SU-DHL-6 (cell line): Measurements from ENCODE around the gene AATK.

Source experiments
- H2AFZ ChIP-seq: fragments of 200-600 bp; sonication (generic); 2 replicates; pipeline ENCODE4 v1.6.1; 2014; ENCODE audit warnings: low read depth, mild to moderate bottlenecking, moderate library complexity, mixed read lengths, antibody characterized with exemption, low read length; ENCODE audit not compliant: severe bottlenecking
- H3F3A ChIP-seq: fragments of 200-600 bp; shearing (Covaris generic); 2 replicates; pipeline ENCODE4 v1.6.0; 2016; ENCODE audit warnings: antibody characterized with exemption, mild to moderate bottlenecking; ENCODE audit not compliant: insufficient read depth
- H3K27ac ChIP-seq: fragments of 200-600 bp; sonication (generic); 2 replicates; pipeline ENCODE4 v1.5.1; 2016; ENCODE audit warnings: low read depth, mild to moderate bottlenecking, low read length, moderate library complexity, mixed read lengths
- H3K27me3 ChIP-seq: fragments of 200-600 bp; sonication (generic), shearing (Covaris generic); 2 replicates; pipeline ENCODE4 v1.6.0; 2014; ENCODE audit warnings: mild to moderate bottlenecking, low read length
- H3K36me3 ChIP-seq: fragments of 200-600 bp; sonication (generic); 2 replicates; pipeline ENCODE4 v1.6.1; 2014; ENCODE audit warnings: mild to moderate bottlenecking, low read length, mixed read lengths
- H3K4me2 ChIP-seq: fragments of 300-600, 200-600 bp; shearing (Covaris generic), sonication (generic); 2 replicates; pipeline ENCODE4 v1.6.0; 2014; ENCODE audit warnings: low read length, low read depth, mild to moderate bottlenecking; ENCODE audit not compliant: poor library complexity, severe bottlenecking
- H3K4me3 ChIP-seq: fragments of 200-600 bp; sonication (generic); 2 replicates; pipeline ENCODE4 v1.5.1; 2014; ENCODE audit warnings: antibody characterized with exemption, low read length, mild to moderate bottlenecking, mixed read lengths; ENCODE audit not compliant: insufficient read depth, poor library complexity, severe bottlenecking
- H3K79me2 ChIP-seq: fragments of 200-600 bp; sonication (generic); 2 replicates; pipeline ENCODE4 v1.6.1; 2014; ENCODE audit warnings: mild to moderate bottlenecking, low read length, moderate library complexity; ENCODE audit not compliant: insufficient read depth
- H3K9ac ChIP-seq: fragments of 200-600 bp; sonication (generic); 2 replicates; pipeline ENCODE4 v1.7.0; 2014; ENCODE audit warnings: mild to moderate bottlenecking, low read length
- H3K9me2 ChIP-seq: fragments of 200-600 bp; sonication (generic); replicated peaks from 2 replicates; pipeline ENCODE4 v1.6.1; 2014; ENCODE audit warnings: low read length; ENCODE audit not compliant: insufficient read depth
- H3K9me3 ChIP-seq: fragments of 200-600 bp; sonication (generic); 2 replicates; pipeline ENCODE4 v1.6.1; 2014; ENCODE audit warnings: low read length, mixed read lengths; ENCODE audit not compliant: insufficient read depth
- H4K20me1 ChIP-seq: fragments of 200-600 bp; sonication (generic); 2 replicates; pipeline ENCODE4 v1.6.1; 2014; ENCODE audit warnings: low read depth, mild to moderate bottlenecking, antibody characterized with exemption, low read length, moderate library complexity, mixed read lengths
- CTCF ChIP-seq: fragments of 200-600 bp; sonication (generic); IDR thresholded peaks from one replicate; pipeline ENCODE4 v1.5.1; 2017; ENCODE audit warnings: antibody characterized with exemption, mild to moderate bottlenecking, low read length, moderate library complexity; ENCODE audit not compliant: insufficient read depth, poor library complexity, severe bottlenecking
- EZH2phosphoT487 ChIP-seq: fragments of 200-600 bp; sonication (generic), shearing (Covaris generic); conservative IDR thresholded peaks from 2 replicates; pipeline ENCODE4 v1.6.1; 2018; ENCODE audit warnings: mild to moderate bottlenecking, antibody characterized with exemption, low read length, moderate library complexity, mixed read lengths

AATK gene

GRCh38 chr17:81179861-81180260, 13.8 kb upstream of the AATK start:
- no peaks in the 10 kb centered on the region for H4K20me1 ChIP-seq
- H3K79me2 ChIP-seq, result no peaks in the 10 kb centered on the region
- no peak overlapping the region for H2AFZ ChIP-seq
- no peaks in the 10 kb centered on the region for H3K9me3 ChIP-seq
- H3K27ac ChIP-seq, result no peak overlapping the region
- no peaks in the 10 kb centered on the region for H3K9me2 ChIP-seq
- TF ChIP-seq EZH2phosphoT487, result no peak
- no peak for TF ChIP-seq CTCF
- H3K4me2 ChIP-seq, result no peak overlapping the region
- no peaks in the 10 kb centered on the region for H3K27me3 ChIP-seq
- H3F3A ChIP-seq, result no peaks in the 10 kb centered on the region
- H3K36me3 ChIP-seq, result no peaks in the 10 kb centered on the region
- no peak overlapping the region for H3K4me3 ChIP-seq
- no peak overlapping the region for H3K9ac ChIP-seq

GRCh38 chr17:81179220-81179619, 13.2 kb upstream of the AATK start:
- H3K4me3 ChIP-seq, result no peak overlapping the region

GRCh38 chr17:81178136-81179091, 12.4 kb upstream of the AATK start:
- Histone ChIP-seq H3K79me2 (no peaks in the 10 kb centered on the region), H3K9me3 (no peaks in the 10 kb centered on the region), H3K27ac (no peak overlapping the region), H3K27me3 (no peaks in the 10 kb centered on the region), H3K4me3 (no peak overlapping the region), H3K4me2 (no peak overlapping the region), H4K20me1 (no peaks in the 10 kb centered on the region), H3K36me3 (no peaks in the 10 kb centered on the region), H3K9me2 (no peaks in the 10 kb centered on the region), H3K9ac (no peak overlapping the region), H2AFZ (no peak overlapping the region), H3F3A (no peaks in the 10 kb centered on the region)
- TF ChIP-seq CTCF, result no peak
- no peak for TF ChIP-seq EZH2phosphoT487

More at GRCh38 chr17:81179220-81179619, 13.2 kb upstream of the AATK start:
- Histone ChIP-seq H3K9me2 (no peaks in the 10 kb centered on the region), H2AFZ (no peak overlapping the region), H3K27ac (no peak overlapping the region), H3K9ac (no peak overlapping the region), H3K4me2 (no peak overlapping the region), H3K79me2 (no peaks in the 10 kb centered on the region), H3K36me3 (no peaks in the 10 kb centered on the region), H3K9me3 (no peaks in the 10 kb centered on the region), H4K20me1 (no peaks in the 10 kb centered on the region), H3F3A (no peaks in the 10 kb centered on the region), H3K27me3 (no peaks in the 10 kb centered on the region)
- TF ChIP-seq EZH2phosphoT487 (no peak), CTCF (no peak)
